GM18511 (cell line): ENCODE data around the gene PRR7.
"Not testable (repeated sequence)": the region's sequence is repeated elsewhere in the genome, so short reads cannot be mapped to it uniquely, and the experiment has no call there.

Experiments
- ATAC-seq: cut with Tn5 transposase; IDR thresholded peaks from one replicate; pipeline ENCODE4 v1.9.1; 2021; ENCODE audit warnings: mild to moderate bottlenecking, moderate library complexity; ENCODE audit not compliant: unreplicated experiment

PRR7 gene

DNA sequence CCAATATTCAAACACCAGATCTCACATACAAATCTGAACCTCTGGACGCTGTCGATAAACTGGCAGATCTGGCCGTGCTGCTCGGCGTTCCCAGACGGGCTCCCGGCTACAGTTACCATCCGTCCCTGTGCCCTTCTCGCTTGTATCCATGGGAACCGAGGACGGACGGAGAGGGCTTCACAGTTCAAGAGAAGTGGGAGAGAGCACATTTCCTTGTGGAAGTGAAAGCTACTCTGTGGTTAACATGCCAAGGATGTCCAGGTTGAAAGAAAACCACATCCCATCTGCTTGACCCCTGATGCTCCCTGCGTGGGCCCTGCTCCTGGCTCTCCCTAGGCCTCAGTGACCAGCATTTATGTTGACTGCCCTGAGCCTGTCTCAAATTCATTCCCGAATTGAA, 33.2 kb downstream of the PRR7 start:
- ATAC-seq = no peak

DNA sequence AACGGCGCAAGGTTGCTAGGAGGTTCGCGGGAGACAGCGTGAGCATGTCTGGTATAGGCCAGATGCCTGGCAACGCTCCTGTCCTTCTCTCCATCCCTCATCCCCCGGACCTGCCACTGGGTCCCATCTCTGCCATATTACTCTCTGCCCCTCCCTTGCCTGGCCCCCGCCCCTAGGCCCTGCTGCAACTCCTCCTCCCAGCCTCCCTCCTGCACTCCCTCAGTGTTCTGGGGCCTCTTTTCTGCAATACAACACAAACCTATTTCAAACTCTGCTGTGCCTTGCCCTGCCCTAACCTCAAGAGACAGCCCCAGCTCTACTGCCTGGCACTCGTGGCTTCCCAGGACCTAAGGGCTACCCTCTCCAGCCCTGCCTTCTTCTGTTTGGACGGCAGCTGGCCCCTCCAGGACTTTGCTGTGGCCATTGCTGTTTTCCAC, 35.8 kb downstream of the PRR7 start:
- no peak for ATAC-seq

DNA sequence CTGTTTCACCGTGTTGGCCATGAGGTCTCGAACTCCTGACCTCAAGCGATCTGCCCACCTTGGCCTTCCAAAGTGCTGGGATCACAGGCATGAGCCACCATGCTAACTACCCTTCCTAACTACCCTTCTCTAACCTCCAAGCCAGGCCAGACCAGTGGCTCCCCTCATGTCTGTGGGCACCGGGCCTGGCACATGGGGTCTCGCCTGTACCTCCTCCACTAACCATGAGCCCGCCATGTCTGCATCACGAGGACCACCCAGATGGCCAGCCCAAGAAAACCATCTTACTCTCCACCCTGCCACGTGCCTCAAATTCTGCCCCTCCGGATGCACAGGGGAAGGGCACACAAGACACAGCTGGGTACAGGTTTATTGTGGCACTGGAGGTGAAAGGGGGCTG, 36.4 kb downstream of the PRR7 start:
- ATAC-seq = no peak

DNA sequence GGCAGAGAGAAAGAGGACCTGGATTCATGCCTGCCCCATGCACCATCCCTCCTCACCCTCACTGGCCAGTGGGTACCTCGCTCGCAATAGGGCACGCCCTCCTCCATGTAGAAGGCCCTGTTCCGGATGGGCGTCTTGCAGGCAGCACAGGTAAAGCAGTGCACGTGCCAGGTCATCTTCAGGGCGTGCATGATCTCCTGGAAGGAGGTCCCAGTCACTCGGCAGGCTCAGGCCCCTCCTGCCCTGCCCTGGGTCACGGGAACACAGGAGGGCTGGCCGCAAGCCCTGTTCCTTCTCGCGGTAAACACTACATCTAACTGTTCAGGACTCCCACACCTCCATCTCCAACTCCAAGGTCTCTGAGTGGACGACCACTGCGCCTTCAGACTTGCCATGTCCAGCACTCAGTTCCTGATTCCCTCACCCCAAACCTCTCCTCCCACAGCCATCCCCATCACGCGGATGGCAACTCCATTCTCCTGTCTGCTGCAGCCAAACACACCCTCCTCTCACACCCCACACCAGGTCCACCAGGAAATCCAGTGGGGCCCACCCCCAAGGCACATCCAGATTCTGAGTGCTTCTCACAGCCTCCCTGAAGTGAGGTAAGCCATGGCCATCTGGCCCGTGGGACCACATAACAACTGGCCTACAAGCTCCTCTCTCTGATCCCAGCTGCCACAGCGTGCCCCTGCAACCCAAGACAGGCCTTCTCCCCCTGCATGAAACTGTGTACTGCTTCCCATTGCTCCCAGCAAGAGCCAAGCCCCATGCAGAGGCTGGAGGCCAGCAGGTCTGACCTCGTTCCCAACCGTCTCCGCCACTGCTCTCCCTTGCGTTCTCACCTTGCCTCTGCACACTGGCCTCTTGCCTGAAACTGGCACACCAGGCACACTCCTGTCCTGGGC, 37.6 kb downstream of the PRR7 start:
- ATAC-seq = no peak

DNA sequence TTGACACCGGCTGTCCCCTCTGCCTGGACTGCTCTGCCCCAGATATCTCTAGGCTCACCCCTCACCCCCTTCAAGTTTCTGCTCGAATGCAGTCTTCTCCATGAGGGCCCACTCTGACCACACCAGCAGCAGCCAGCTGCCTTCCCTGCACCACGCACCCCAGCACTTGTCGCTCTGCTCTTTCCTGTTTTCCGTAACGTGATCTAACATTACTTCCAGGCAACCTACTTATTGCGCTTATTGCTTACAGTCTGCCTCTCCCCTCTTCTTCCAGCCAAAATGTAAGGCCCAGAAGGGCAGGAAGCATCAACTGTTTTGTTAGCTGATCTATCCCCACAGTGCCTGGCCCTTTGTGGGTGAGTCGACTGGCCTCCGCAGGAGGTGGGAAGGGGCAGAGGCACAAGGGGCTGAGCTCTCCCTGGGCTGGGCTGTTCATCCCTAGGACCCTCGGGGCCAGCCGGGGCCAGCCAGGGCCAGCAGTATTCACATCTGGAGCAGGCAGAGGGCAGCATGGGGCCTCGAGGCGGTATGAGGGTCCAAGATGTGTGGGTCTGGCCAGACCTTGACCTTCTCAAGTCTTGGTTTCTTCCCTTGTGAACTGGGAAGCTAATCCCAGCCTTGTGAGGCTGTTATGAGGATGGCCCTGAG, 38.4 kb downstream of the PRR7 start:
- ATAC-seq = no peak

DNA sequence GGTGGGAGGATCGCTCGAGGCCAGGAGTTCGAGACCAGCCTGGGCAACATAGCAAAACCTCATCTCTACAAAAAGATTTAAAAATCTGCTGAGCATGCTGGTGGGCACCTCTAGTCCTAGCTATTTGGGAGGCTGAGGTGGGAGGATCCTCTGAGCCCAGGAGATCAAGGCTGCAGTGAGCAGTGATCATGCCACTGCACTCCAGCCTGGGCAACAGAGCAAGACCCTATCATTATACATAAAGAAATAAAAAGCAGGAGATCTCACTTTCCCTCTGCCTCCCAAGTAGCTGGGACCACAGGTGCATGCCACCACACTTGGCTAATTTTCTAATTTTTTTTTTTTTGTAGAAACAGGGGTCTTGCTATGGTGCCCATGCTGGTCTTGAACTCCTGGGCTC, 39.1 kb downstream of the PRR7 start:
- not testable (repeated sequence) for ATAC-seq

DNA sequence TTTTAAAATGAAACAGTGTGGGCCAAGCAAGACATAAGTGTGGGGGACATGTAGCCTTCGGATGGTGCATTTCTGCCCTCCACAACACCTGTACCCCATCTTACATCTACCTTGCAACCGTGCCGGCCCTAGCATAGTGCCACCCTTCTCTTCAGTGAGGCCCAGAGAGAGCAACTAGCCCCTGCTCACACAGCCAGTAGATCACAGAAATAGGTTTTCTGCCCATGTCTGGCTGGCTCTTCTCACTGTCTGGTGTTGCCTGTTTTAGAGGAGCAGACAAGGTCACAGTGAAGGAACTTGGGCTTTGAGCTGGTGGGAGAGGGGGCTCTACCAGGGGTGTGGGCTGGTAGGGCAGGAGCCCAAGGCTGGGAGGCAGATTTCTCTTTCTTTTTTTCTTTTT, 39.6 kb downstream of the PRR7 start:
- no peak for ATAC-seq

DNA sequence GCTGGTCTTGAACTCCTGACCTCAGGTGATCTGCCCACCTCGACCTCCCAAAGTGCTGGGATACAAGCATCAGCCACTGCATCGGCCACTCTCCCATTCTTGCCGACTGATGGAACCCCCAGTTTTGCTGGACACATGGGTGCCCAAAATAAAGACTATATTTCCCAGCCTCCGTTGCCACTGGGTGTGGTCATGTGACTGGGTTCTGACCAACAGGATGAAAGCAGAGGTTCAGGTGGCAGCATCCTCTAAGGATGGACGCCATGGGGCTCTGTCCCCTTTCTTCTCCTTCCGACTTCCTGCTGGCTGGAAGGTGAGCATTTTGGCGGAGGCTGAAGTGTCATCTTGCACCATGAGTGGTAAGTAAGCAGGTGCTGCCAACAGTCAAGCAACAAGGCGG, 40.5 kb downstream of the PRR7 start:
- no peak for ATAC-seq

DNA sequence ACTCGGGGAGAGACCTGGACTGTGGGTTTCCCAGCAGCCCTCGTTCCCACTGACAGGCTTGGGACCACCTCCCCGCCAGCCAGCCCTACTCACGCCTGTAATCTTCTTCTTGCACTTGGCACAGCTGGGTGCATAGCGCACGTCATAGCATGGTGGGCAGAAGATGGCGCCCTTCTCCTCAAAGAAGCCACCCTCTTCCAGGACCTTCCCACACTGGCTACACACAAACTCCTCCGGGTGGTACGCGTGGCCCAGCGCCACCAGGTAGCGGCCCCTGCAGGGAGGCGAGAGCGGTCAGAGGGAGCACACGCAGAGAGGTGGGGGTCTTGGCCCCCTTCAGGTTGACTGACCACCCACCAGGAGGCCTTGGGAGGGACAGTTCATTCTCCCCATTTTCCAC, 41.4 kb downstream of the PRR7 start:
- ATAC-seq = no peak

DNA sequence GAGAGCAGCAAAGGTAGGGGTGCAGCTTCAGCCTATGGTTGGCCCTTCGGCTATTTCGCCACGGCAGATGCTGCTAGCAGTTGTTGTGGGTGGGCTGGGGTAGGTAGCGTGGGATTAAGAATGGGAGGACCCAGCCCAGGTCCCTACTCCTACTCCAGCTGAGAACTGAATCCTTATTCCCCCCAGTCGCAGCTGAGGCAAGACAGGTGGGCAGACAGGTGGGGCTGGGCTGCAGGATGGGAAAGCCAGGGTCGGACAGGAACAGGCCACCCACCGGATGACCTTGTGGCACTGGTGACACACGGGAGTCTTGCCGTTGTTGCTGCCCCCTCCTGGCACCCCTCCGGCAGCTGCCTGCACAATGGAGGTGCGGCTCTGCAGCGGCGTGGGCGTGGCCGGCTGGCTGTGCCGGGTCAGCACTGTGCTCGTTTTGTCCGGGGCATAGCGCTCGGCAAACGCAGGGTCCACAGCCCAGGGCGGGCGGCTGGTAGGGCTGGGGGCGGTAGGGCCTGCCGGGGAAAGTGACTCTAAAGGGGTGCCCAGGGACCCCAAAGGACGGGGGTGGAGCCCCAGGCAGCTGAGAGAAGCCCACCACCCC, 42.6 kb downstream of the PRR7 start:
- ATAC-seq = no peak

DNA sequence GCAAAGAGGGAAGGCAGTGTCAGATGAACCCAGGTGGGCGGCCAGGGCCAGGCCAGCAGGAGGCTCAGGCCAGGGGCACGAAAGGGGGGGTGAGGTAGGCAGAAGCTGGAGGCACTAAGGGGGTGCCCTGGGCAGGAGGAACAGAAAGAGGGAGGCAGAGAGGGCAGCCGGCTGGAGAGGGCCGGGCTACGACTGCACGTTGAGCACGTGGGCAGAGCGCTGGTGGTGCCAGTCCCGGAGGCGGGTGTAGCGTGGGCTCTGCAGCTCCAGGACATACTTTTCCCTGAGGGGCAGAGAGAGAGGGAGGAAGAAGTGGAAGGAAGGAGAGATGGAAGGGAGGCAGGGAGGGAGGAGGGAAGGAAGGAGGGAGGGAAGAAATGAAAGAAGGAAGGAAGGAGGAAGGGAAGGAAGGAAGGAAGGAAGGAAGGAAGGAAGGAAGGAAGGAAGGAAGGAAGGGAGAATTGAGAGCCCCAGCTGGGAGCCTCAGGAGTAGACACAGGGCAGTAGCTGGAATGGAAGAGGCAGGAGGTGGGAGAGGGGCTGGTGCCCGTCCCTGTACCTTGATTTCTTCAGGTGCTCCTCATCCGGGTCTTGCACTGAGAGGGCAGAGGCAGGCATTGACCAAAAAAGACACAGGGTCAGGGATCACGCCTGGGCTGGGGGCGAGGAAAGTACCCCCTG, 43.8 kb downstream of the PRR7 start:
- ATAC-seq = no peak

DNA sequence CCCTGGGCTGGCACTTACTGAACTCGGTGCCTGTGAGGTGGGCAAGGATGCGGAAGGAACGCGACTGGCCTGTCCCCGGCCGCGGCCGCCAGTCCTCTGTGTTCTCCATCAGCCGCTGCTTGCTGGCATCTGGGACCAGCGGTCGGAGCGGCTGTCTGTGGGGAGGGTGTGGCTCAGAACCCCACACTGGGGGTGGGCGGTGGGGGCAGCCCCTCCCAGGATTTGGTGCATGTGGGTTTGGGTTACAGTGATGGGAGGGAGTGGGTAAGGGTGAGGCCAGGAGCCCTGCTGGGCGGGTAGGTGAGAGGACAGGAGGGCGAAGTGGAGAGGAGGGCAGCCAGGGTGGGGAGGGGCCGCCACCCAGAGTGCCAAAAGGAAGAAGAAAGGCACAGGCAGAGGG, 44.4 kb downstream of the PRR7 start:
- ATAC-seq = no peak

DNA sequence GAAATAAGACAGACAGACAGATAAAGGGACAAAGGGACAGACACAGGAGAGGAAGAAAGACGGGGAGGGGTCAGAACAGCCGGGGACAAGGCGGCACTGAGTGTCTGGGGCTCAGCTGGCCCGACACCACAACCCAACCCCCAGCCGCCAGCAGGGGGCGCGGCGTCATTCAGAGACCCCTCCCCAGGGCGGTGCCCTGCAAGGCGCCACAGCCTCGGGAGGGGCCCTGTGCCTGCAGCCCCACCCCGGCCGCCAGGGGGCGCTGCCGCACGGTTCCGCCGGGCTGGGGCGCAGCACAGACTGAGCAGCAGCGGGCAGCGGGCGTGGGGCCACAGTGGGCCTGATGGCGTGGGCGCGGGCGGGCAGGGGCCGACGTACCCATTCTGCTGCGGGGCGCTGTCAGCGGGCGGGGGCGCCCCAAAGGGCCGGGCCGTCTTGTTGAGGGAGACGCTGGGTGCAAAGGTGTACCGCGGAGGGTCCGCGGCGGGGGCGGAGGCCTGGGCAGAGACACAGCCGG, 44.9 kb downstream of the PRR7 start:
- ATAC-seq = no peak

DNA sequence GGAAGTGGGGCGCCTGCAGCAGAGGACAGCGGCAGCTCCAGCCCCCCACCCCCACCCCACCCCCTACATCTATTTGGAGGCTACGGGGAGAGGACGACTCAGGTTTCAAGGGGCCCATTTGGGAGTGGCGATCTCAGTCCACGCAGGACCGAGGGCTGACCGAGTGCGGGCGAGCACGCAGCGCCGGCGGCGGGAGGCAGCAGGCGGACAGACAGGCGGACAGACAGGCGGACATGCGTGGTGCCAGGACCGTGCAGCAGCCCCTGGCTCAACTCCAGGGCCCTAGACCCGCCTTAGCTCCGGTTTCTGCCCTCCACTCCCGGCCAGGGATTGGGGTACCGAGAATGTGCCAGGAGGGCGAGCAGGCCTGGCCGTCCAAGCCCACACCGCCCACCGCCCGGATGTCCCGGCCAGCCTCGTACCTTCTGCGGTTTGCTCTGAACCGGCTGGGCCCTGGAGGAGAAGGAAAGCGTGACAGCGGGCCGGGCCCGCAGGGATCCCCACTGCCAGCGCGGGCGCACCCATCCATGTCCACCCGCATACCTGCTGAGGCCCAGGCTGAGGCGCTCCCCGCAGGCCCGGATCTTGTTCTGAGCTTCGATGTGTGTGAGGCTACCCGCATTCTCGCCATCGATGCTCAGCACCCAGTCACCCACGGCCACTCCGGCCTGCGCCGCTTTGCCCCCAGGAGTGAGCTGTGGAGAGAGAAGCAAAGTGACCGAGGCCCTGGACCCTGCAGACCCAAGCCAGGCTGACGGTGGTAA, 45.6 kb downstream of the PRR7 start:
- ATAC-seq = no peak

DNA sequence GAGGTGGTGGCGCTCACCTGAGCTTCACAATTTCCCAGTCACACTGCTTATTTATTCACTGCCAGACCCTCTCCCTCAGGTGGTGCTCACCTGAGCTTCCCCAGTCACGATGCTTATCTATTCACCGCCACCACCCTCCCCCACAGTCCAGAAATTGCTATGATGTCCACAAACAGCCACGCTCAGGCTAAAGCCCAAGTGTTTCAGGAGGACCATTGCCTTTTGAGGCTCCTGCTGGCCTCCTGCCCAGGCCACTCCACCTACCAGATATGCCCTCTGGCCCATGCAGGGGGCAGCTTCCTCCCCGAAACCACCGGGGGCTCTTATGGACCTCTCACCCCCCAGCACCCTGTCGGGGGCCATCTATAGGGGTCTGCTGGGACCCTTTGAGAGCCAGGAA, 46.2 kb downstream of the PRR7 start:
- no peak for ATAC-seq

DNA sequence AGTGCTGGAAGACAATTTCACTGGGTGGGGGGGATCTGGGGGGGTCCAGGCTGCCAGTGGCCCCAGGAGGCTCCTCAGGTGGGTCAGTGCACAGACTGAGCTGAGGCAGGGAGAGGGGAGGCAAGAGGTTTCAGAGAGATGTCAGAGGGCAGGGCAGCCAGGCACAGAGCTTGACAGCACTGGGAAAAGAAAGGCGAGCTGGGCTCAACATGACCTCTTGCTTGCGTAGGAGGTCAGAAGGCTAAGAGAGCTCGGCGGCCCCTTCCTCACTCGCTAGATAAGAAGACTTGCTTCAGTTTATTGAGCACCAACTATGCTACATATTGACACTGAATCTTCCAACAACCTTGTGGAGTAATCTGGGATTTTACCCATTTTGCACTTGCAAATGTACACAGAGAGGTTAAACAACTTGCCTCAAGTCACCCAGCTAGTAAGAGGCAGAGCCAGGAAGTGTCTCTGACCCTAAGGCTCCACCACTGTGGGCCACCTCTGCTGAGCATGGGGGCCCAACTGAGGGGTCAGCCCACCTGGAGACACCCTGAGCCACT, 47.3 kb downstream of the PRR7 start:
- no peak for ATAC-seq

DNA sequence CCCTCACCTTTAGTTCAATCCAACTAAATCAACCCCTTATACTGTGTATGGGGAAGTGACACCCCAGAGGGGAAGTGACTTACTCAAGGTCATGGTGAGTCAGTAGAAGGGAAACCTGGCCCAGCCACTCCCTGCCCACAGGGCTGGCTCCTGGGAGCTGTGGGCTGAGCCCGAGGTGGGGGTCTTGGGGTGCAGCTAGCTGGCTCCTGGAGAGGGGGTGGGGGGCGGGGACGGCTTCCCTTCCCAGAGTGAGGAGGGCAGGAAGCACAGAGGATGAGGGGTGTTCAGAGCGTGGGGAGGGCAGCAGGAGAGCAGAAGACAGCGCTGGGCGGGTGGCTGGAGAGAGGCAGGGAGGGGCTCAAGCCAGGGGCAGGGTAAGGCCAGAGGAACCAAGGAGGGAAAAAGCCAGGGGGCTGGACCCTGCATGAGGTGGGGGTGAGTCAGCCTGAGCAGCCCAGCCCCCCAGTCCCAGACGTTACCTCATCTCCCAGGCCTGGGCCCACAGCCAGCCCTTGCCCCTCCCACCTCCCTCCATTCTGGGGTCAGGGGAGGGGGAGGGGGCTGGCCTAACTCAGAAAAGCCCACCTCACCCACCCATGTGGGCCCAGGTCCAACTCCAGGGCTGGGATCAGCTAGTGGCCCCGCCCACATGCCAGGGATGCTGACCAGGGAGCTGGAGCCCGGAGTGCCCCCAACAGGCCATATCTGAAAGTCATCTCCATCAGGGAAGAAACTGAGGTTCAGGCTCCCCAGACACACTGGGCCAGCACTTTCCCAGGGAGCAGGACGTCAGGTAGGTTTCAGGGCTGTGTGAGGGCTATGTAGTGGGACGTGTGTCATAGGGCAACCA, 48.0 kb downstream of the PRR7 start:
- no peak for ATAC-seq

DNA sequence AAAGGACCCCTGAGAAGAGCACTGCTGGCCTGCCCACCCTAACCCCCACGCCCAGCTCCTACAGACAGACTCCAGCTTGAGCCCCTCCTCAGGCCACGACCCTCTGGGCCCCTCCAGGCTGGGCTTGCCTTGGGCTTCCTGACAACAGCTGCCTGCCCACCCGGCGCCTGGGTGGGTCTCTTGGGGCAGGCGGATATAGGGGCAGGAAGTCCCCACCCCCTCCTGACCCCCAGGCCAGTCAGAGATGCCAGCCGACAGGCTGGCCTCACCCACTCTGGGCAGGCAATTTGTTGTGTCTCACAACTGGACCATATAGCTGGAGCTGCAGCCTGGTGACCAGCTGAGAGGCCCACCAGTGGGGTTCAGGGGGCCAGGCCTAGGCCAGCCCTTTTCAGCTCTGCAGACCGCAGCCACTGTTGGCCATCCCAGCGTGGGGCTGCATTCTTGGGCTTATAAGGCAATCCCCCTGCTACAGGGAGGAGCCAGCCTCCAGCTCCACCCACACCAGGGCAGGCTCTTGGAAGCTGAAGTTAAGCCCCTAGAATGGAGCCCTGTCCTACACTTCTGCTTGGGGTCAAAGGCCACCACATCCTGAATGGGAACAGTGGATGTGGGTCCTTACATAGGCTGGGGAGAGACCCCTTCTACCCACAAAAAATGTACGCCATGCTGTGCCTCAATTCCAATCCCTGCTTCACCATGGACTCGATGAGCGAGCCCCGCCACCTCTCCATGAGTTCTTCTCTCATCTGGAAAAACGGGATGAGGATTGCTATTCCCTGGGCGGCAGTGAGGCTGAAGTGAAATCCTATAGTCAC, 48.8 kb downstream of the PRR7 start:
- ATAC-seq = no peak
